ENCODE results near the gene PIEZO2.

GRCh38 chr18:10690035-10690329 lies 459.4 kb downstream of the PIEZO2 start:
- TF ChIP-seq, protein P1, sequence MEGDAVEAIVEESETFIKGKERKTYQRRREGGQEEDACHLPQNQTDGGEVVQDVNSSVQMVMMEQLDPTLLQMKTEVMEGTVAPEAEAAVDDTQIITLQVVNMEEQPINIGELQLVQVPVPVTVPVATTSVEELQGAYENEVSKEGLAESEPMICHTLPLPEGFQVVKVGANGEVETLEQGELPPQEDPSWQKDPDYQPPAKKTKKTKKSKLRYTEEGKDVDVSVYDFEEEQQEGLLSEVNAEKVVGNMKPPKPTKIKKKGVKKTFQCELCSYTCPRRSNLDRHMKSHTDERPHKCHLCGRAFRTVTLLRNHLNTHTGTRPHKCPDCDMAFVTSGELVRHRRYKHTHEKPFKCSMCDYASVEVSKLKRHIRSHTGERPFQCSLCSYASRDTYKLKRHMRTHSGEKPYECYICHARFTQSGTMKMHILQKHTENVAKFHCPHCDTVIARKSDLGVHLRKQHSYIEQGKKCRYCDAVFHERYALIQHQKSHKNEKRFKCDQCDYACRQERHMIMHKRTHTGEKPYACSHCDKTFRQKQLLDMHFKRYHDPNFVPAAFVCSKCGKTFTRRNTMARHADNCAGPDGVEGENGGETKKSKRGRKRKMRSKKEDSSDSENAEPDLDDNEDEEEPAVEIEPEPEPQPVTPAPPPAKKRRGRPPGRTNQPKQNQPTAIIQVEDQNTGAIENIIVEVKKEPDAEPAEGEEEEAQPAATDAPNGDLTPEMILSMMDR (IDR thresholded peaks at IDR 0.05 in 8 of 11, conservative IDR thresholded peaks at IDR 0.05 in 3 of 11): no peak
- no peak for TF ChIP-seq POLR2A (IDR thresholded peaks at IDR 0.05)

Data from spleen (tissue), 7 donors.